ENCODE measurements around the gene OR2T5.
"Not testable (repeated sequence)": the region's sequence is repeated elsewhere in the genome, so short reads cannot be mapped to it uniquely, and the experiment has no call there.

The OR2T5 gene

DNA sequence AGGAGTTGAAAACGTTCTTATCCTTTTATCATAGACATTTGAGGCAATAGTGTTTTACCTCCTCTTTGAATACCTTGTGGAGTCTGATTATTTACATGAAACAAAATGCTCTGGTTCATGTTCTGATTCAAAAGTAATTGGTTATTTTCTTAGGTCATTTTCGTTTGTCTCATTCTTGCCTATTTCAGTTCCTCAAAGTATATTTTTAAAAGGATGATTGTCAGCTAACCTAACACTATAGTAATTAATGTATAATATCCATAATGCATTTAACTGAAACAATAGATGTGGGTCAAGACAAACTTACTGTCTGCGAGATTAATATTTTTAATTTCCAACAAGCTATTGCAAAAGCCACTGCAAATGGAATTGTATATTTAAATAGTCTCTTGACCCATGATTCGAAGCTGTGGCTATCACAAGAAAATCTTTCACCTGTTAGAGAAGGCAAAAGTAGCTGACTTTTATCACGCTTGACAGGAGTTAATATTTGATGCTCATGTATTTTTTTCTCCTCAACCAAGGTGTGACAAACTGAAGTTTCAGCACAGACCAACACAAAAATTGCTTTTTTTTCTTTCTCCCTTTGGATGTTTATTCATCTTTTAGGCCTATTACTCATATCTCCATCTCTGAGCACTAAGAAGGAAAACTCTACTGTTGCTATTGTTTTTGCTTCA is 37.8 kb upstream of the OR2T5 start:
- H3K27me3 ChIP-seq (ENCODE audit: control insufficient read depth, low read length); H3K4me2 ChIP-seq (ENCODE audit: low read length); H3K4me3 ChIP-seq (ENCODE audit: low read length); H4K20me1 ChIP-seq (ENCODE audit: control insufficient read depth, insufficient read depth, low read depth, low read length); H3K36me3 ChIP-seq (ENCODE audit: control insufficient read depth, low read length); H3F3A ChIP-seq (ENCODE audit: control insufficient read depth, insufficient read depth); H3K4me1 ChIP-seq (ENCODE audit: control insufficient read depth, low read length); H3K9me3 ChIP-seq (ENCODE audit: control insufficient read depth, insufficient read depth, low read length); H3K9me2 ChIP-seq (replicated peaks; ENCODE audit: control insufficient read depth, low read length); H3K27ac ChIP-seq (ENCODE audit: low read depth, low read length); H3K79me2 ChIP-seq (ENCODE audit: control insufficient read depth, low read length): not testable (repeated sequence)

- H3K4me3 ChIP-seq (ENCODE audit: low read length); H3K36me3 ChIP-seq (ENCODE audit: control insufficient read depth, low read length); H3F3A ChIP-seq (ENCODE audit: control insufficient read depth, insufficient read depth); H3K27me3 ChIP-seq (ENCODE audit: control insufficient read depth, low read length); H3K4me1 ChIP-seq (ENCODE audit: control insufficient read depth, low read length); H3K4me2 ChIP-seq (ENCODE audit: low read length); H3K9me3 ChIP-seq (ENCODE audit: control insufficient read depth, insufficient read depth, low read length); H3K9me2 ChIP-seq (replicated peaks; ENCODE audit: control insufficient read depth, low read length); H3K79me2 ChIP-seq (ENCODE audit: control insufficient read depth, low read length); H4K20me1 ChIP-seq (ENCODE audit: control insufficient read depth, insufficient read depth, low read depth, low read length); H3K27ac ChIP-seq (ENCODE audit: low read depth, low read length): not testable (repeated sequence)
Observed at GRCh38 chr1:248453619-248454018, 34.8 kb upstream of the OR2T5 start.

GRCh38 chr1:248455045-248455444 is 33.3 kb upstream of the OR2T5 start:
- not testable (repeated sequence) for H3K4me1 ChIP-seq (ENCODE audit: control insufficient read depth, low read length); H3K9me3 ChIP-seq (ENCODE audit: control insufficient read depth, insufficient read depth, low read length); H4K20me1 ChIP-seq (ENCODE audit: control insufficient read depth, insufficient read depth, low read depth, low read length); H3K27me3 ChIP-seq (ENCODE audit: control insufficient read depth, low read length); H3K36me3 ChIP-seq (ENCODE audit: control insufficient read depth, low read length); H3K4me2 ChIP-seq (ENCODE audit: low read length); H3K79me2 ChIP-seq (ENCODE audit: control insufficient read depth, low read length); H3K9me2 ChIP-seq (replicated peaks; ENCODE audit: control insufficient read depth, low read length); H3K4me3 ChIP-seq (ENCODE audit: low read length); H3K27ac ChIP-seq (ENCODE audit: low read depth, low read length); H3F3A ChIP-seq (ENCODE audit: control insufficient read depth, insufficient read depth)

- not testable (repeated sequence) for H3K36me3 ChIP-seq (ENCODE audit: control insufficient read depth, low read length); H3K27me3 ChIP-seq (ENCODE audit: control insufficient read depth, low read length); H3K9me3 ChIP-seq (ENCODE audit: control insufficient read depth, insufficient read depth, low read length); H3K4me3 ChIP-seq (ENCODE audit: low read length); H3K4me2 ChIP-seq (ENCODE audit: low read length); H3K79me2 ChIP-seq (ENCODE audit: control insufficient read depth, low read length); H3K4me1 ChIP-seq (ENCODE audit: control insufficient read depth, low read length); H4K20me1 ChIP-seq (ENCODE audit: control insufficient read depth, insufficient read depth, low read depth, low read length); H3F3A ChIP-seq (ENCODE audit: control insufficient read depth, insufficient read depth); H3K9me2 ChIP-seq (replicated peaks; ENCODE audit: control insufficient read depth, low read length); H3K27ac ChIP-seq (ENCODE audit: low read depth, low read length)
Observed at GRCh38 chr1:248456635-248457034, 31.8 kb upstream of the OR2T5 start.

- H3F3A ChIP-seq (ENCODE audit: control insufficient read depth, insufficient read depth); H3K27ac ChIP-seq (ENCODE audit: low read depth, low read length); H3K9me2 ChIP-seq (replicated peaks; ENCODE audit: control insufficient read depth, low read length); H3K79me2 ChIP-seq (ENCODE audit: control insufficient read depth, low read length); H3K27me3 ChIP-seq (ENCODE audit: control insufficient read depth, low read length); H3K9me3 ChIP-seq (ENCODE audit: control insufficient read depth, insufficient read depth, low read length); H3K4me1 ChIP-seq (ENCODE audit: control insufficient read depth, low read length); H3K4me3 ChIP-seq (ENCODE audit: low read length); H3K36me3 ChIP-seq (ENCODE audit: control insufficient read depth, low read length); H3K4me2 ChIP-seq (ENCODE audit: low read length); H4K20me1 ChIP-seq (ENCODE audit: control insufficient read depth, insufficient read depth, low read depth, low read length): not testable (repeated sequence)
Observed at GRCh38 chr1:248459117-248459516, 29.3 kb upstream of the OR2T5 start.

DNA sequence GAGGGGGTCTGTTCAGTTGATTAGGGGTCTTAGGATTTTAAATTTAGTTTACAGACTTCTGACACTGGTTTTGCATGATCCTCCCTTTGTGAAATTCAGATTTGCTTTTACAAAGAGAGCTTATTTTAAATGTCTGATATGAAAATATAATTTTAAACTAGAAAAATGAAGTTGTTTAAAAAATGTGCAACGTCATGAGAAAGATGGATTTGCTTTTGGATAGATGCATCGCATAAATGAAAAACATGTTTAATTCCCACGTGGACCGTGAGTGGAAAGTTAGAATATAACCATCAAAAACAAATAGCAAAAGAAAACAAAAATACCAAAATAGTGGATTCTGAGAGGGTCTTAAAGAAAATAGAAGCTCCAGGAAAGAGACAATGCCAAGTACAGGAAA is 17.2 kb upstream of the OR2T5 start:
- H3K27me3 ChIP-seq (ENCODE audit: control insufficient read depth, low read length): no peaks in the 10 kb centered on the region
- TF ChIP-seq EZH2phosphoT487 (IDR thresholded peaks at IDR 0.05; ENCODE audit: borderline replicate concordance, low read length) (no peak), CTCF (IDR thresholded peaks at IDR 0.05; ENCODE audit: low read depth, low read length, poor library complexity, severe bottlenecking) (no peak)
- H3K4me3 ChIP-seq (ENCODE audit: low read length): no peak overlapping the region
- H3K27ac ChIP-seq (ENCODE audit: low read depth, low read length): no peak overlapping the region
- no peaks in the 10 kb centered on the region for H3F3A ChIP-seq (ENCODE audit: control insufficient read depth, insufficient read depth)
- no peaks in the 10 kb centered on the region for H3K36me3 ChIP-seq (ENCODE audit: control insufficient read depth, low read length)
- H3K79me2 ChIP-seq (ENCODE audit: control insufficient read depth, low read length): no peaks in the 10 kb centered on the region
- no peak overlapping the region for H3K4me2 ChIP-seq (ENCODE audit: low read length)
- H3K9me3 ChIP-seq (ENCODE audit: control insufficient read depth, insufficient read depth, low read length): no peaks in the 10 kb centered on the region
- H3K4me1 ChIP-seq (ENCODE audit: control insufficient read depth, low read length): no peaks in the 10 kb centered on the region
- H3K9me2 ChIP-seq (replicated peaks; ENCODE audit: control insufficient read depth, low read length): no peaks in the 10 kb centered on the region
- H4K20me1 ChIP-seq (ENCODE audit: control insufficient read depth, insufficient read depth, low read depth, low read length): no peaks in the 10 kb centered on the region

GRCh38 chr1:248472111-248472510 is 16.3 kb upstream of the OR2T5 start:
- H3K4me3 ChIP-seq (ENCODE audit: low read length); H3K79me2 ChIP-seq (ENCODE audit: control insufficient read depth, low read length); H3F3A ChIP-seq (ENCODE audit: control insufficient read depth, insufficient read depth); H3K4me1 ChIP-seq (ENCODE audit: control insufficient read depth, low read length); H3K4me2 ChIP-seq (ENCODE audit: low read length); H3K9me3 ChIP-seq (ENCODE audit: control insufficient read depth, insufficient read depth, low read length); H3K27ac ChIP-seq (ENCODE audit: low read depth, low read length); H4K20me1 ChIP-seq (ENCODE audit: control insufficient read depth, insufficient read depth, low read depth, low read length); H3K9me2 ChIP-seq (replicated peaks; ENCODE audit: control insufficient read depth, low read length); H3K36me3 ChIP-seq (ENCODE audit: control insufficient read depth, low read length); H3K27me3 ChIP-seq (ENCODE audit: control insufficient read depth, low read length): not testable (repeated sequence)

All from DOHH2 (cell line).